ENCODE data around the gene YKT6. TPM values are rescaled to one million over a fixed set of nuclear protein-coding genes. Genes with fewer than 3 reads are reported as not detected.
A peak's percentile ranks its signal among the peaks of the same experiment; 100 is the strongest.

Gene YKT6
- total RNA-seq, 1 experiment from 2014 or later = 142 TPM

GRCh38 chr7:44244282-44244681 is 43.5 kb downstream of the YKT6 start:
- no peaks in the 10 kb centered on the region for H3K36me3 ChIP-seq (ENCODE audit: low read depth)
- POLR2A ChIA-PET (ENCODE audit: unreplicated experiment) = interaction anchor here (0.6 kb wide), 1 partner anchor 9 kb away, joined by 5 read pairs; no protein-coding TSS in a partner anchor
- H2AFZ ChIP-seq = no peak overlapping the region
- BruUV-seq (replicated peaks) = no TSS peak
- no peak for DNase-seq
- no peak overlapping the region for H3K4me2 ChIP-seq
- no peaks in the 10 kb centered on the region for H3K9me3 ChIP-seq (ENCODE audit: insufficient read depth, low read depth)
- no peak overlapping the region for H3K27ac ChIP-seq
- no peaks in the 10 kb centered on the region for H3K4me1 ChIP-seq (replicated peaks; ENCODE audit: insufficient read depth)
- no peaks in the 10 kb centered on the region for H3K9me2 ChIP-seq (ENCODE audit: insufficient read depth)
- H3K4me3 ChIP-seq = no peak overlapping the region
- peak; percentile 79 for TF ChIP-seq CTCF (conservative IDR thresholded peaks at IDR 0.05)
- TF ChIP-seq EZH2 (IDR thresholded peaks at IDR 0.05; ENCODE audit: low read depth) = no peak
- CTCF ChIA-PET = no interaction called here
- peaks cover 14% of the 10 kb centered on the region for H3K27me3 ChIP-seq (ENCODE audit: insufficient read depth, low read depth)
- no peaks in the 10 kb centered on the region for H3K79me2 ChIP-seq (ENCODE audit: low read depth)
- no peaks in the 10 kb centered on the region for H3F3A ChIP-seq (ENCODE audit: insufficient read depth, low read depth)
- H4K20me1 ChIP-seq (ENCODE audit: insufficient read depth) = no peaks in the 10 kb centered on the region
- intact Hi-C loops (cut with micrococcal nuclease; ENCODE audit: unreplicated experiment) = loop anchor here (5.0 kb wide), 2 partner anchors 138 to 893 kb away; no protein-coding TSS in a partner anchor

GRCh38 chr7:44246396-44247113 is 45.8 kb downstream of the YKT6 start:
- Histone ChIP-seq H2AFZ (no peak overlapping the region), H3K27me3 (ENCODE audit: insufficient read depth, low read depth) (no peaks in the 10 kb centered on the region), H3K4me1 (replicated peaks; ENCODE audit: insufficient read depth) (no peaks in the 10 kb centered on the region), H3K4me3 (no peak overlapping the region), H3K9me3 (ENCODE audit: insufficient read depth, low read depth) (no peaks in the 10 kb centered on the region), H3K9me2 (ENCODE audit: insufficient read depth) (no peaks in the 10 kb centered on the region), H3K4me2 (no peak overlapping the region), H3K79me2 (ENCODE audit: low read depth) (no peaks in the 10 kb centered on the region), H4K20me1 (ENCODE audit: insufficient read depth) (no peaks in the 10 kb centered on the region), H3F3A (ENCODE audit: insufficient read depth, low read depth) (no peaks in the 10 kb centered on the region), H3K27ac (no peak overlapping the region), H3K36me3 (ENCODE audit: low read depth) (no peaks in the 10 kb centered on the region)
- intact Hi-C loops (cut with micrococcal nuclease; ENCODE audit: unreplicated experiment) = no loop called here
- TF ChIP-seq EZH2 (IDR thresholded peaks at IDR 0.05; ENCODE audit: low read depth) = no peak
- no peak for TF ChIP-seq CTCF (conservative IDR thresholded peaks at IDR 0.05)
- no peak for DNase-seq
- ChIA-PET POLR2A (ENCODE audit: unreplicated experiment) (no interaction called here), CTCF (no interaction called here)
- BruUV-seq (replicated peaks) = no TSS peak

- POLR2A ChIA-PET (ENCODE audit: unreplicated experiment) = no interaction called here
- no peaks in the 10 kb centered on the region for H3K27me3 ChIP-seq (ENCODE audit: insufficient read depth, low read depth)
- CTCF ChIA-PET = no interaction called here
- DNase-seq = no peak
- no peak for TF ChIP-seq CTCF (conservative IDR thresholded peaks at IDR 0.05)
- no peak for TF ChIP-seq EZH2 (IDR thresholded peaks at IDR 0.05; ENCODE audit: low read depth)
- H3K9me2 ChIP-seq (ENCODE audit: insufficient read depth) = no peaks in the 10 kb centered on the region
- no peaks in the 10 kb centered on the region for H3K9me3 ChIP-seq (ENCODE audit: insufficient read depth, low read depth)
- no peak overlapping the region for H3K4me3 ChIP-seq
- H2AFZ ChIP-seq = no peak overlapping the region
- H3K4me2 ChIP-seq = no peak overlapping the region
- no peaks in the 10 kb centered on the region for H3K79me2 ChIP-seq (ENCODE audit: low read depth)
- no peaks in the 10 kb centered on the region for H4K20me1 ChIP-seq (ENCODE audit: insufficient read depth)
- H3K27ac ChIP-seq = no peak overlapping the region
- intact Hi-C loops (cut with micrococcal nuclease; ENCODE audit: unreplicated experiment) = no loop called here
- H3K36me3 ChIP-seq (ENCODE audit: low read depth) = no peaks in the 10 kb centered on the region
- no TSS peak for BruUV-seq (replicated peaks)
- H3F3A ChIP-seq (ENCODE audit: insufficient read depth, low read depth) = no peaks in the 10 kb centered on the region
- no peaks in the 10 kb centered on the region for H3K4me1 ChIP-seq (replicated peaks; ENCODE audit: insufficient read depth)
Observed at GRCh38 chr7:44247868-44248651, 47.3 kb downstream of the YKT6 start.

Data from PC-9 (cell line).